K562 (cell line): ENCODE results near the gene SND1. TPM values are rescaled to one million over a fixed set of nuclear protein-coding genes. Genes with fewer than 3 reads are reported as not detected.
A peak's percentile ranks its signal among the peaks of the same experiment; 100 is the strongest.

ENCODE experiments used
- ATAC-seq: fragments of 200-7000 bp; cut with Tn5 transposase; 3 replicates; pipeline ENCODE4 v1.9.1; 2020; ENCODE audit warnings: moderate library complexity
- BruUV-seq: library from RNA; stranded (reverse); fragments of 400-500 nt; replicated peaks from 2 replicates; lab custom pipeline; 2021; lab: Mats Ljungman, UMichigan
- CTCF ChIA-PET: fragments of 300-600 bp; formaldehyde crosslinking; extraction: SDS; loops from one replicate; lab custom pipeline; 2021; ENCODE audit warnings: low intra/inter-chr PET ratio; lab: Yijun Ruan, JAX
- POLR2A ChIA-PET: fragments of 300-600, 350-650 bp; sonication (Branson Sonifier 250); formaldehyde crosslinking; extraction: SDS; loops from one replicate; lab custom pipeline; 2021; ENCODE audit warnings: antibody characterized with exemption, inconsistent platforms; lab: Yijun Ruan, JAX
- DNase-seq, 4 experiments: peaks; one replicate each; pipeline versions ENCODE4 v3.0.0 to v3.0.0-alpha.2; 2011 to 2018; ENCODE audit warnings: low spot score in 3 of 4, mixed read lengths in 3 of 4; ENCODE audit errors: extremely low read depth in 1 of 4
- FAIRE-seq: peaks from 2 replicates; lab custom pipeline; 2011; peaks lifted over from hg19 to GRCh38; lab: Jason Lieb, UNC
- H2AFZ ChIP-seq: 2 replicates; pipeline ENCODE4 v1.6.0; 2011; ENCODE audit warnings: low read depth, low read length, control low read depth, inconsistent platforms
- H3K27ac ChIP-seq: fragments of 200-600 bp; 3 replicates; pipeline ENCODE4 v1.8.0; 2011; ENCODE audit warnings: low read depth, mild to moderate bottlenecking, control low read depth, inconsistent platforms, low read length, moderate library complexity, mixed read lengths; ENCODE audit errors: extremely low read depth
- H3K27me3 ChIP-seq, 2 experiments: fragments of 300-600 bp in 1 of 2; 2 replicates in 1 of 2; 3 replicates in 1 of 2; pipeline versions ENCODE4 v1.6.0 to v1.8.0; 2011; ENCODE audit warnings: inconsistent platforms in 2 of 2, low read length in 2 of 2, mild to moderate bottlenecking in 1 of 2, mixed read lengths in 1 of 2, moderate library complexity in 1 of 2; ENCODE audit not compliant: control insufficient read depth in 2 of 2, insufficient read depth in 2 of 2
- H3K36me3 ChIP-seq: fragments of 300-600 bp; 3 replicates; pipeline ENCODE4 v1.8.0; 2011; ENCODE audit warnings: mild to moderate bottlenecking, low read length, inconsistent platforms; ENCODE audit not compliant: control insufficient read depth, insufficient read depth
- H3K4me1 ChIP-seq, 2 experiments: fragments of 200-600 bp in 1 of 2; replicated peaks in 1 of 2; 2 replicates in 1 of 2; 3 replicates in 1 of 2; pipeline versions ENCODE4 v1.5.1 to v1.8.0; 2011; ENCODE audit warnings: inconsistent platforms in 2 of 2, low read length in 2 of 2, mild to moderate bottlenecking in 1 of 2, mixed read lengths in 1 of 2, moderate library complexity in 1 of 2; ENCODE audit not compliant: control insufficient read depth in 2 of 2, insufficient read depth in 2 of 2
- H3K4me2 ChIP-seq: 2 replicates; pipeline ENCODE4 v1.6.1; 2011; ENCODE audit warnings: low read length, control low read depth, inconsistent platforms, mixed read lengths; ENCODE audit not compliant: insufficient read depth
- H3K4me3 ChIP-seq: fragments of 200-600 bp; sonication (generic), shearing (Covaris generic); 2 replicates; pipeline ENCODE4 v1.5.1; 2016; ENCODE audit warnings: control low read depth, inconsistent platforms
- H3K79me2 ChIP-seq: fragments of 200-600 bp; 3 replicates; pipeline ENCODE4 v1.8.0; 2011; ENCODE audit warnings: low read length, inconsistent platforms; ENCODE audit not compliant: control insufficient read depth, insufficient read depth
- H3K9ac ChIP-seq, 2 experiments: 2 replicates each; pipeline versions ENCODE4 v1.6.0 to v1.6.1; 2011; ENCODE audit warnings: low read depth in 2 of 2, low read length in 2 of 2, control low read depth in 1 of 2, inconsistent platforms in 1 of 2, mild to moderate bottlenecking in 1 of 2, mixed read lengths in 1 of 2; ENCODE audit not compliant: insufficient read depth in 1 of 2
- H3K9me1 ChIP-seq: one replicate; pipeline ENCODE4 v1.6.0; 2011; ENCODE audit warnings: inconsistent platforms, mild to moderate bottlenecking, low read length, moderate library complexity; ENCODE audit not compliant: control insufficient read depth, insufficient read depth
- H3K9me3 ChIP-seq: replicated peaks from 2 replicates; pipeline ENCODE4 v1.5.1; 2011; ENCODE audit warnings: low read depth, low read length, inconsistent platforms; ENCODE audit not compliant: control insufficient read depth, insufficient read depth
- H4K20me1 ChIP-seq: replicated peaks from 2 replicates; pipeline ENCODE4 v1.6.1; 2011; ENCODE audit warnings: low read length, inconsistent platforms, mixed read lengths; ENCODE audit not compliant: control insufficient read depth, insufficient read depth
- CBFA2T3 ChIP-seq: fragments of 450-650 bp; IDR thresholded peaks from 2 replicates; pipeline ENCODE4 v1.6.1; 2017
- CEBPG ChIP-seq, 3 experiments: fragments of 200-800 bp in 1 of 3; sonication (Bioruptor generic) in 1 of 3; sonication (generic) in 1 of 3; formaldehyde crosslinking in 1 of 3; IDR thresholded peaks in 2 of 3; conservative IDR thresholded peaks in 1 of 3; 2 replicates each; pipeline versions ENCODE4 v1.6.1 to v1.8.0; 2016 to 2022; ENCODE audit warnings: missing compliant biosample characterization in 2 of 3, missing genetic modification characterization in 2 of 3, mild to moderate bottlenecking in 1 of 3, missing genetic modification reagents in 1 of 3
- CHD2 ChIP-seq: IDR thresholded peaks from 2 replicates; pipeline ENCODE4 v1.6.1; 2011; ENCODE audit warnings: low read depth, low read length
- CTBP1 ChIP-seq: fragments of 450-650 bp; IDR thresholded peaks from 2 replicates; pipeline ENCODE4 v1.6.1; 2016; ENCODE audit warnings: borderline replicate concordance
- HSF4 ChIP-seq: fragments of 250-450 bp; sonication (Bioruptor Pico); IDR thresholded peaks from 2 replicates; pipeline ENCODE4 v2.1.2; 2022; ENCODE audit warnings: mild to moderate bottlenecking, moderate library complexity, borderline replicate concordance
- MXI1 ChIP-seq: IDR thresholded peaks from 2 replicates; pipeline ENCODE4 v1.6.1; 2011; ENCODE audit warnings: low read depth, mild to moderate bottlenecking, improper control_type of control experiment, low read length
- ZNF23 ChIP-seq: fragments of 250-450 bp; sonication (Bioruptor Pico); IDR thresholded peaks from 2 replicates; pipeline ENCODE4 v1.4.0; 2020; ENCODE audit warnings: mild to moderate bottlenecking
- ZNF668 ChIP-seq: fragments of 250-450 bp; sonication (Bioruptor Pico); IDR thresholded peaks from 2 replicates; pipeline ENCODE4 v1.8.0; 2022; ENCODE audit warnings: mild to moderate bottlenecking, inconsistent platforms
- ZNF699 ChIP-seq: fragments of 250-450 bp; sonication (Bioruptor Pico); IDR thresholded peaks from 2 replicates; pipeline ENCODE4 v1.8.0; 2021; ENCODE audit warnings: mild to moderate bottlenecking, moderate library complexity; ENCODE audit not compliant: insufficient replicate concordance
- WGBS: fragments of 100-300 bp; shearing (Covaris generic); methylation state at CpG from one replicate; pipeline ENCODE4 v1.1.6; 2016; ENCODE audit warnings: low coverage, mixed read lengths; ENCODE audit not compliant: insufficient coverage; ENCODE audit errors: missing lambda C conversion rate; 5-methylcytosine and 5-hydroxymethylcytosine counted together
- in situ Hi-C: fragments of 300-500 bp; cut with MboI; formaldehyde crosslinking; loops from 4 replicates; pipeline ENCODE4 v1.15.0; 2018; ENCODE audit warnings: inconsistent platforms, mixed read lengths
- intact Hi-C: fragments of 100-400 bp; cut with micrococcal nuclease; formaldehyde crosslinking; loops from 2 replicates; pipeline ENCODE4 v1.14.2; 2022
- polyA plus RNA-seq, 8 experiments: library from polyadenylated mRNA; depleted of rRNA in 4 of 8; stranded (reverse) in 5 of 8; unstranded in 3 of 8; fragments of >200 nt; fragmentation: Nextera tagmentation in 2 of 8; fragmentation: Illumina TruSeq in 1 of 8; extraction: Ambion mirVana in 2 of 8; extraction: Trizol in 1 of 8; gene quantifications; 2 replicates each; pipeline versions ENCODE4 v1.2.1 to v1.2.3, GENCODE V29; 2011 to 2014; ENCODE audit warnings: inconsistent platforms in 1 of 8, missing spikeins in 1 of 8
- total RNA-seq, 7 experiments: library from RNA; depleted of rRNA in 6 of 7; stranded (reverse); fragments of >200 nt in 6 of 7; fragmentation: Illumina TruSeq in 2 of 7; extraction: Trizol in 2 of 7; gene quantifications; 2 replicates each; pipeline versions ENCODE4 v1.2.1 to v1.2.3, GENCODE V29; 2011 to 2021; ENCODE audit warnings: low replicate concordance in 1 of 7
- TF ChIP-seq, protein P1 (sequence below): sonication (generic); formaldehyde crosslinking; IDR thresholded peaks from 2 replicates; pipeline ENCODE4 v1.9.0; 2022; ENCODE audit warnings: mild to moderate bottlenecking, missing genetic modification reagents
- TF ChIP-seq, protein P2 (sequence below): fragments of 450-650 bp; IDR thresholded peaks from 2 replicates; pipeline ENCODE4 v1.6.1; 2016; ENCODE audit warnings: missing biosample characterization, missing genetic modification characterization

Gene SND1
- total and polyA plus RNA-seq, 9 of the 15 experiments (the other 6 are each of a cell fraction or from before 2014, with no cell fraction given): 46.5 to 307 (median 191) TPM

DNA sequence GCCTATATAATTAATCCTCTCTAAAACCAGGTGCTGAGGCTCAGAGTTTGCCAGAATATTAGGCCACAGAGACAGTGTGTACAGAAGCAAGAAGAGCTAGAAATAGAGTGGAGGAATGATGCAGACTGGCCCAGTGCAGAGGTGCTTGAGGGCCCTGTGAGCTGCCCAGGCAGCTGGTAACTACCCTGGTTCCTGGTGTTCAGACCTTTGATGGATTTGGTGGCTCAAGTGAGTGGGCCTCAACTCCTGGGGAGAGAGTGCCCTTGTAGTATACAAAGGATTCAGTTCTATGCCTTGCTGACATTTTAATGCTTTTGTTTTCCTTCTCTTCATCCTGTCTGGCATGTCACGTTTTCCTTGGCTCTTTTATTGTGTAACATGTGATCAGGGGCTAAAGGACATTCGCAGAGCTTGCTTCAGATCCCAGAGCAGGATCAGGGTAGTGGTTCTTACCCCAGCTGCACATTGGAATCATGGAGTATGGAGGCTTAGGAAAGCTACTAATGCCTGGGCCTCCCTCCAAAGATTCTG, 359.2 kb downstream of the SND1 start (continued):
- TF ChIP-seq, protein P1, sequence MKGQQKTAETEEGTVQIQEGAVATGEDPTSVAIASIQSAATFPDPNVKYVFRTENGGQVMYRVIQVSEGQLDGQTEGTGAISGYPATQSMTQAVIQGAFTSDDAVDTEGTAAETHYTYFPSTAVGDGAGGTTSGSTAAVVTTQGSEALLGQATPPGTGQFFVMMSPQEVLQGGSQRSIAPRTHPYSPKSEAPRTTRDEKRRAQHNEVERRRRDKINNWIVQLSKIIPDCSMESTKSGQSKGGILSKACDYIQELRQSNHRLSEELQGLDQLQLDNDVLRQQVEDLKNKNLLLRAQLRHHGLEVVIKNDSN (CRISPR knock-in tag): no peak
- TF ChIP-seq MXI1 (no peak), CBFA2T3 (no peak), ZNF668 (no peak)

DNA sequence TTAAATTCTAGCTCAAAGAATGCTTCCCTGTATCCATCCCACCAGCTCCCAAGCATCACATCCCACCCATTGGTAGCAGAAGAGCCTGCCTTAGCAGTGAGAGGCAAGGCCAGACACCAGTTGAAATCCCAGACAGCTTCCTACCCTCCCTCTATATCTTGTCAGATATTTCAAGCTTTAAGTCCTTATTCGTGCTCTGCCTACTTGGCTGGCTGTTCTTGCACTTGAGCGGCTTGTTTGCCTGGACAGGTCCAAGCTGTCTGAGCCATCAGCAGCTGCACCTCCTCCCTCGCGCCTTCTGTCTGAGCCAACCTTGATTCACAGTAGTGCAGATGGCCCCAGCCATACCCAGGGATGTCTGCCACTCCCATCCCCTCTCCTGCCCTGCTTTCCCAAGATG, 362.8 kb downstream of the SND1 start:
- no peak overlapping the region for H3K27ac ChIP-seq
- intact Hi-C loops: no loop called here
- in situ Hi-C loops: no loop called here
- H3K4me2 ChIP-seq: no peak overlapping the region
- H3K9me3 ChIP-seq: no peaks in the 10 kb centered on the region
- H3K9ac ChIP-seq: 0 out of 4 replicates have a peak overlapping the region, but pooled peaks of 1 of the 2 experiments have one; percentile 15
- no peak for TF ChIP-seq HSF4
- no peak for TF ChIP-seq CTBP1
- no peak for TF ChIP-seq CHD2
- TF ChIP-seq CEBPG (CRISPR knock-in tag; IDR thresholded peaks at IDR 0.05): no peak
- TF ChIP-seq CEBPG (tag; conservative IDR thresholded peaks at IDR 0.05 in 1 of 2, IDR thresholded peaks at IDR 0.05 in 1 of 2): no peak
- no peak for TF ChIP-seq ZNF699
- TF ChIP-seq ZNF23 (CRISPR knock-in tag): no peak
- TF ChIP-seq, protein P2, sequence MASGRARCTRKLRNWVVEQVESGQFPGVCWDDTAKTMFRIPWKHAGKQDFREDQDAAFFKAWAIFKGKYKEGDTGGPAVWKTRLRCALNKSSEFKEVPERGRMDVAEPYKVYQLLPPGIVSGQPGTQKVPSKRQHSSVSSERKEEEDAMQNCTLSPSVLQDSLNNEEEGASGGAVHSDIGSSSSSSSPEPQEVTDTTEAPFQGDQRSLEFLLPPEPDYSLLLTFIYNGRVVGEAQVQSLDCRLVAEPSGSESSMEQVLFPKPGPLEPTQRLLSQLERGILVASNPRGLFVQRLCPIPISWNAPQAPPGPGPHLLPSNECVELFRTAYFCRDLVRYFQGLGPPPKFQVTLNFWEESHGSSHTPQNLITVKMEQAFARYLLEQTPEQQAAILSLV (tag): no peak
- no peaks in the 10 kb centered on the region for H3K27me3 ChIP-seq
- H3K79me2 ChIP-seq: no peaks in the 10 kb centered on the region
- no peak for DNase-seq
- ATAC-seq: no peak
- peaks cover 77% of the 10 kb centered on the region for H3K36me3 ChIP-seq
- 0 out of 2 replicates have a peak, but pooled peaks cover 5% of the 10 kb centered on the region for H4K20me1 ChIP-seq
- CTCF ChIA-PET: interaction anchor here (0.6 kb wide), 1 partner anchor 948 kb away, joined by 3 read pairs; no protein-coding TSS in a partner anchor
- H2AFZ ChIP-seq: no peak overlapping the region
- peaks cover 4% of the 10 kb centered on the region for H3K9me1 ChIP-seq
- no TSS peak for BruUV-seq
- FAIRE-seq: no peak
- H3K4me1 ChIP-seq: no peaks in the 10 kb centered on the region; a peak in 1 of 5 replicates
- 96% methylated on average over 4 of the region's 4 CpGs for WGBS
- POLR2A ChIA-PET: interaction anchor here (0.7 to 1.5 kb wide), 4 partner anchors 11 to 28 kb away, joined by 3 to 5 read pairs (median 3); no protein-coding TSS in a partner anchor
- no peak overlapping the region for H3K4me3 ChIP-seq
